Measurements from ENCODE around the gene RILPL1.

The RILPL1 gene

GRCh38 chr12:123441523-123442164 lies 91.9 kb downstream of the RILPL1 start:
- no peaks in the 10 kb centered on the region for H4K20me1 ChIP-seq (ENCODE audit: insufficient read depth, low read length)
- no peak overlapping the region for H2AFZ ChIP-seq (ENCODE audit: low read length)
- no peak overlapping the region for H3K4me2 ChIP-seq (ENCODE audit: low read length)
- H3K79me2 ChIP-seq (ENCODE audit: insufficient read depth, low read length), result no peaks in the 10 kb centered on the region
- H3K27me3 ChIP-seq (ENCODE audit: insufficient read depth, low read length), result no peaks in the 10 kb centered on the region
- H3K4me3 ChIP-seq (ENCODE audit: low read depth, low read length, poor library complexity, severe bottlenecking), result no peak overlapping the region
- no peaks in the 10 kb centered on the region for H3K9me2 ChIP-seq (ENCODE audit: low read depth, low read length)
- TF ChIP-seq CTCF (IDR thresholded peaks at IDR 0.05; ENCODE audit: low read length) (no peak), EZH2 (IDR thresholded peaks at IDR 0.05; ENCODE audit: borderline replicate concordance, low read length) (no peak)
- H3K9me3 ChIP-seq (ENCODE audit: low read length), result no peaks in the 10 kb centered on the region
- no peak overlapping the region for H3K27ac ChIP-seq (ENCODE audit: low read depth, low read length, poor library complexity, severe bottlenecking)
- peaks cover 29% of the 10 kb centered on the region for H3K4me1 ChIP-seq (ENCODE audit: insufficient read depth, low read length, severe bottlenecking)
- H3K9ac ChIP-seq (ENCODE audit: low read length), result no peak overlapping the region
- no peaks in the 10 kb centered on the region for H3K36me3 ChIP-seq (ENCODE audit: insufficient read depth, low read length)
- H3F3A ChIP-seq (ENCODE audit: insufficient read depth, low read length), result no peaks in the 10 kb centered on the region

- Histone ChIP-seq H3K27ac (ENCODE audit: low read depth, low read length, poor library complexity, severe bottlenecking) (peak within 1 kb of the TSS; percentile 60), H3K4me2 (ENCODE audit: low read length) (peak within 1 kb of the TSS; percentile 78), H3K4me1 (ENCODE audit: insufficient read depth, low read length, severe bottlenecking) (peaks cover 47% of the 10 kb centered on the region), H3K36me3 (ENCODE audit: insufficient read depth, low read length) (0 out of 2 replicates have a peak, but pooled peaks cover 3% of the 10 kb centered on the region), H3K4me3 (ENCODE audit: low read depth, low read length, poor library complexity, severe bottlenecking) (peak within 1 kb of the TSS; percentile 79), H3K9me2 (ENCODE audit: low read depth, low read length) (no peaks in the 10 kb centered on the region), H3F3A (ENCODE audit: insufficient read depth, low read length) (no peaks in the 10 kb centered on the region), H2AFZ (ENCODE audit: low read length) (no peak within 1 kb of the TSS), H3K9ac (ENCODE audit: low read length) (peak within 1 kb of the TSS; percentile 72), H3K27me3 (ENCODE audit: insufficient read depth, low read length) (no peaks in the 10 kb centered on the region), H3K79me2 (ENCODE audit: insufficient read depth, low read length) (0 out of 2 replicates have a peak, but pooled peaks cover 4% of the 10 kb centered on the region), H3K9me3 (ENCODE audit: low read length) (no peaks in the 10 kb centered on the region), H4K20me1 (ENCODE audit: insufficient read depth, low read length) (no peaks in the 10 kb centered on the region)
- TF ChIP-seq EZH2 (IDR thresholded peaks at IDR 0.05; ENCODE audit: borderline replicate concordance, low read length) (no peak), CTCF (IDR thresholded peaks at IDR 0.05; ENCODE audit: low read length) (no peak; the same call in 1 of the 2 replicates)
Measured at GRCh38 chr12:123436017-123436964, 97.2 kb downstream of the RILPL1 start, which contains the start of gene RILPL2. RILPL2 (minus strand) TSS chr12:123436684; CDS start chr12:123436420, 264 bp downstream.

GRCh38 chr12:123435636-123436016 lies 97.9 kb downstream of the RILPL1 start:
- peak overlapping the region; percentile 47 for H3K27ac ChIP-seq (ENCODE audit: low read depth, low read length, poor library complexity, severe bottlenecking)
- no peak overlapping the region for H2AFZ ChIP-seq (ENCODE audit: low read length)

More at GRCh38 chr12:123435636-123436016, 97.9 kb downstream of the RILPL1 start:
- Histone ChIP-seq H3F3A (ENCODE audit: insufficient read depth, low read length) (no peaks in the 10 kb centered on the region), H3K36me3 (ENCODE audit: insufficient read depth, low read length) (0 out of 2 replicates have a peak, but pooled peaks cover 3% of the 10 kb centered on the region), H3K27me3 (ENCODE audit: insufficient read depth, low read length) (no peaks in the 10 kb centered on the region), H3K9me2 (ENCODE audit: low read depth, low read length) (no peaks in the 10 kb centered on the region), H3K79me2 (ENCODE audit: insufficient read depth, low read length) (0 out of 2 replicates have a peak, but pooled peaks cover 4% of the 10 kb centered on the region), H4K20me1 (ENCODE audit: insufficient read depth, low read length) (no peaks in the 10 kb centered on the region), H3K4me1 (ENCODE audit: insufficient read depth, low read length, severe bottlenecking) (peaks cover 50% of the 10 kb centered on the region), H3K9me3 (ENCODE audit: low read length) (no peaks in the 10 kb centered on the region), H3K9ac (ENCODE audit: low read length) (peak overlapping the region; percentile 72), H3K4me3 (ENCODE audit: low read depth, low read length, poor library complexity, severe bottlenecking) (peak overlapping the region; percentile 79), H3K4me2 (ENCODE audit: low read length) (peak overlapping the region; percentile 78)
- TF ChIP-seq EZH2 (IDR thresholded peaks at IDR 0.05; ENCODE audit: borderline replicate concordance, low read length), result no peak
- TF ChIP-seq CTCF (IDR thresholded peaks at IDR 0.05; ENCODE audit: low read length), result no peak
